Brain microvascular endothelial cell (primary cell): ENCODE results near the gene BTBD9.

ENCODE experiments used
- DNase-seq: peaks from one replicate; pipeline ENCODE4 v3.0.0-alpha.2; 2020
- H3K27ac ChIP-seq: fragments of 250-450 bp; sonication (Bioruptor Pico); 2 replicates; pipeline ENCODE4 v1.5.1; 2020; ENCODE audit warnings: mild to moderate bottlenecking, moderate library complexity
- H3K27me3 ChIP-seq: fragments of 250-450 bp; sonication (Bioruptor Pico); replicated peaks from 2 replicates; pipeline ENCODE4 v1.5.1; 2020; ENCODE audit warnings: mild to moderate bottlenecking
- H3K36me3 ChIP-seq: fragments of 250-450 bp; sonication (Bioruptor Pico); replicated peaks from 2 replicates; pipeline ENCODE4 v1.5.1; 2020; ENCODE audit warnings: mild to moderate bottlenecking
- H3K4me3 ChIP-seq: 2 replicates; pipeline ENCODE4 v1.5.1; 2011; ENCODE audit warnings: low read depth, mild to moderate bottlenecking, control low read depth, low read length, moderate library complexity
- in situ Hi-C: cut with HindIII; loops from 2 replicates; pipeline ENCODE4 v1.10.0; 2017; ENCODE audit warnings: low sequenced_read_pairs, low pct_ligation_motif_present
- TF ChIP-seq, protein P1 (sequence below): IDR thresholded peaks from 2 replicates; pipeline ENCODE4 v1.5.1; 2011; ENCODE audit warnings: low read depth, mild to moderate bottlenecking, moderate library complexity, low read length, control low read depth, inconsistent platforms; ENCODE audit errors: missing control alignments

The BTBD9 gene

DNA sequence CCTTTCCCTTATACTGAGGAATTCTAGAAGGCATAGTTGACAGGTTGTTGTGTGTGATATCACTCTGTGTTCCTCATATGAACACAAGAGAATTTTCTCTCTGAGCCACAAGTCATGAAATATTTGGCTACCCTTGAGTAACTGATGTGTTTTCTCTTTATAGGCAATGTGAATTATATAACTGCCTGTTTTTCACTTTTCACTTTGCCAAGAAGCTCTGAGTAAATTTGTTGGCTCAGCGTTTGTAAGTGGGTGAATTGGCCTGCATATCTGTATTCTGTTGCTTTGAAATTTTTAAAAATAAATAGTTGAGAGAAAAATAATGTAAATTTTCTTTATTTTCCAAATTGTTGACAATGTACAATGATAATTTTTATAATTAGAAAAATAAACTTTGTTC is 5.2 kb upstream of the BTBD9 start:
- TF ChIP-seq, protein P1, sequence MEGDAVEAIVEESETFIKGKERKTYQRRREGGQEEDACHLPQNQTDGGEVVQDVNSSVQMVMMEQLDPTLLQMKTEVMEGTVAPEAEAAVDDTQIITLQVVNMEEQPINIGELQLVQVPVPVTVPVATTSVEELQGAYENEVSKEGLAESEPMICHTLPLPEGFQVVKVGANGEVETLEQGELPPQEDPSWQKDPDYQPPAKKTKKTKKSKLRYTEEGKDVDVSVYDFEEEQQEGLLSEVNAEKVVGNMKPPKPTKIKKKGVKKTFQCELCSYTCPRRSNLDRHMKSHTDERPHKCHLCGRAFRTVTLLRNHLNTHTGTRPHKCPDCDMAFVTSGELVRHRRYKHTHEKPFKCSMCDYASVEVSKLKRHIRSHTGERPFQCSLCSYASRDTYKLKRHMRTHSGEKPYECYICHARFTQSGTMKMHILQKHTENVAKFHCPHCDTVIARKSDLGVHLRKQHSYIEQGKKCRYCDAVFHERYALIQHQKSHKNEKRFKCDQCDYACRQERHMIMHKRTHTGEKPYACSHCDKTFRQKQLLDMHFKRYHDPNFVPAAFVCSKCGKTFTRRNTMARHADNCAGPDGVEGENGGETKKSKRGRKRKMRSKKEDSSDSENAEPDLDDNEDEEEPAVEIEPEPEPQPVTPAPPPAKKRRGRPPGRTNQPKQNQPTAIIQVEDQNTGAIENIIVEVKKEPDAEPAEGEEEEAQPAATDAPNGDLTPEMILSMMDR = no peak
- Histone ChIP-seq H3K36me3 (no peaks in the 10 kb centered on the region), H3K27me3 (no peaks in the 10 kb centered on the region), H3K4me3 (no peak overlapping the region), H3K27ac (no peak overlapping the region)
- DNase-seq = no peak
- in situ Hi-C loops = no loop called here

DNA sequence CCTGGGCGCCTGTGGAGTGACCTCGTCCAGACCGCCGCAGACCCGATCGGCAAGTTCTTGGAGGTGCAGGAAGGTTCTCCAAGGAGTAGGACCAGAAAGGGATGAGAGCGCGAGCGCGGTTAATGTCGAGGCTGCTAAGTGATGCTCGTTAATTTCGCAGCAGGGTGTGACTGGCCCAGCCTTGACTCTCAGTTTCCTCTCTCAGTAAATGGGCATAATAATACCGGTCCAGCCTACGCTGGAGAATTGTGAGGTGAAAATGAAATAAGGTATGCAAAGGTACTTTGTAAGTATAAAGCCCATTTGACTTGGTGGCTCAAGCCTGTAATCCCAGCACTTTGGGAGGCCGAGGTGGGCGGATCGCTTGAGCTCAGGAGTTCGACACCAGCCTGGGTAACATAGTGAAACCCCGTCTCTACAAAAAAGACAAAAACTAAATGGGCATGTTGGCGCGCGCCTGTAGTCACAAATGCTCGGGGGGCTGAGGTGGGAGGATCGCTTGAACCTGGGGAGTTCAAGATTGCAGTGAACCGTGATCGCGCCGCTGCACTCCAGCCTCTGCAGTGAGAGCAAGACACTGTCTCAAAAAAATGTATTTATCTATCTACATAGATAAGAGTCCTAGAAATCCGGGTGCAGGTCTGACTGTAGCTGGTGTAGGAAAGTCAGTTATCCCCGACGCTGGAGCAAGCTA is 634 bp upstream of the BTBD9 start:
- no peak for DNase-seq

DNA sequence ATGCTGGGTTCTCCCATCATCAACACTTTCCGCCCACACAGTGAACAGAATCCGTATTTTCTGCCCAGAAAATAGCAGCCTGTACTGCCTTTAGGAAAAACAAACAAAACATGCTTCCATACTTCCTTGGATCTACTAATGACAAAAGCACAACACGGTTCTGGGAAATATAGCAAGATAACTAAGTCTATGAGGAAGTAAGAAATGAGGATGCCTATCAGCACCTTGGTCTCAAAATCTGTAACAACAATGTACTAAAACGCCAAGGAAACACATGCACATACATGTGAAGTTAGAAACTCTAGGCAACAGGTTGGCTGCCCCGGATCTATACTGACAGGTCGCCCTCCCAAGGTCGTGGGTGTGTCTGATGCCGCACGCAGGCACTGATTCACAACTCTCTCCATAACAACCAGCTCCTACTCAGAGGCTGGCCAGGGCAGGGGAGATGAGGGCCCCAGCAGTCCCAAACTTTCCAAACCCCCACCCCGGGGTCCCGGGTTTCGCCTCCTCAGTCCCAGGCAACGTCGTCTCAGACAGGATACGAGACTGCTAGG is 710 bp downstream of the BTBD9 start:
- Histone ChIP-seq H3K36me3 (no peaks in the 10 kb centered on the region), H3K4me3 (peak overlapping the region; percentile 87), H3K27ac (peak overlapping the region; percentile 93), H3K27me3 (no peaks in the 10 kb centered on the region)
- in situ Hi-C loops = no loop called here
- peak; percentile 38 for DNase-seq
- TF ChIP-seq, protein P1 = no peak

More for the DNA sequence above, 634 bp upstream of the BTBD9 start:
- Histone ChIP-seq H3K4me3 (peak overlapping the region; percentile 87), H3K36me3 (no peaks in the 10 kb centered on the region), H3K27ac (peak overlapping the region; percentile 93), H3K27me3 (no peaks in the 10 kb centered on the region)
- TF ChIP-seq, protein P1 = no peak
- in situ Hi-C loops = no loop called here

DNA sequence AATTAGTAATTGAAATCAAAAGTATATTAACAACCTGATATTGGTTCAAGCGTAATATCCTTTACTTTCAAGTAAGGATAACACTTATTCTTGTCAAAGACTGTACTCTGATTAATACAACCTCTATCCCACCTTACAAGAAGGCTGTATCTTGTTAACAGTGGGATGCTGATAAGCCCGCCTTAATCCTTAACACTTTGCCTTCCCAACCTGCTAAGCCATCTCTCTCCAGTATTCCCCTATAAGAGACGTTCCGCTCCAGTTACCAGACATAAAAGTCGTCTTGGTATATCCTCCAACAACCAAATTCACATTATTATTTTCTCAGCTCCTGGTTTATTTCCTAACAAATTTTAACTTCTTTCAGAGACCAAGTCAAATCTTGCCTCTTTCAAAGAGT is 2.0 kb downstream of the BTBD9 start:
- TF ChIP-seq, protein P1 = no peak
- in situ Hi-C loops = no loop called here
- Histone ChIP-seq H3K4me3 (no peak overlapping the region), H3K27me3 (no peaks in the 10 kb centered on the region), H3K36me3 (no peaks in the 10 kb centered on the region), H3K27ac (no peak overlapping the region)
- DNase-seq = no peak

DNA sequence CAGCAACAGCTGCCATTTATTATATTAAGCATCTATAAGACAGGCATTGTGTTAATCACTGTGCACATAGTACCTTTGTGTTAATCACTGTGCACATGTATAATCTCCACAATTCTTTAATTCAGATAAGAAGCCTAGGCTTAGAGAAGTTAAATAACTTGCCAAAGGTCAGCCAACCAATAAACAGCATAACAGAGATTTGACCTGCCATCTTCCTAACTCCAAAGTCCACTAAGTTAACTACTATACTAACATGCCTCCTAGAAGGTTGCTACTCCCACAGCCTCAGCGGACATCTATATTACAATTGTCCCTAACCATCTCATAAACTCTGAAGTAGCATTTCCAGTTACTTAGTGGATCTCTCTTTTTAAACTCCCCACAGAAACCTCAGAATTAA is 3.7 kb downstream of the BTBD9 start:
- no peaks in the 10 kb centered on the region for H3K36me3 ChIP-seq
- H3K27ac ChIP-seq = no peak overlapping the region
- H3K27me3 ChIP-seq = no peaks in the 10 kb centered on the region
- H3K4me3 ChIP-seq = no peak overlapping the region
- in situ Hi-C loops = no loop called here
- TF ChIP-seq, protein P1 = no peak
- no peak for DNase-seq
